Activated naive CD4-positive, alpha-beta T cell treated with anti-CD3 and anti-CD28 coated beads, Interleukin-2, amount 50 U/mL, for 72 hours (primary cell): ENCODE results near the gene RSBN1L. TPM values are rescaled to one million over a fixed set of nuclear protein-coding genes. Genes with fewer than 3 reads are reported as not detected.
"Not testable (repeated sequence)": the region's sequence is repeated elsewhere in the genome, so short reads cannot be mapped to it uniquely, and the experiment has no call there.

ENCODE experiments used
- ATAC-seq, 2 donors: fragments of 150-1000 bp; cut with Tn5 transposase; 2 replicates each; pipeline ENCODE4 v1.10.0; 2021; ENCODE audit warnings: mild to moderate bottlenecking in 2 of 2, moderate library complexity in 2 of 2
- DNase-seq, 2 donors: peaks; one replicate each; pipeline ENCODE4 v3.0.0; 2021 to 2022; ENCODE audit warnings: low spot score in 2 of 2
- H3K27ac Mint-ChIP-seq, 2 donors: one replicate each; pipeline ENCODE4 v1.8.0; 2022; ENCODE audit warnings: mild to moderate bottlenecking in 2 of 2, mixed read lengths in 2 of 2
- H3K36me3 Mint-ChIP-seq, 2 donors: one replicate each; pipeline ENCODE4 v1.8.0; 2022; ENCODE audit warnings: mixed read lengths in 2 of 2
- H3K9me3 Mint-ChIP-seq, 2 donors: one replicate each; pipeline ENCODE4 v1.8.0; 2022; ENCODE audit warnings: mixed read lengths in 2 of 2
- total RNA-seq, 2 donors: library from RNA; stranded (reverse); gene quantifications; one replicate each; pipeline ENCODE4 v1.2.3, GENCODE V29; 2022

The RSBN1L gene
- total RNA-seq, 2 donors from 2014 or later = 19.8 to 20.2 TPM

DNA sequence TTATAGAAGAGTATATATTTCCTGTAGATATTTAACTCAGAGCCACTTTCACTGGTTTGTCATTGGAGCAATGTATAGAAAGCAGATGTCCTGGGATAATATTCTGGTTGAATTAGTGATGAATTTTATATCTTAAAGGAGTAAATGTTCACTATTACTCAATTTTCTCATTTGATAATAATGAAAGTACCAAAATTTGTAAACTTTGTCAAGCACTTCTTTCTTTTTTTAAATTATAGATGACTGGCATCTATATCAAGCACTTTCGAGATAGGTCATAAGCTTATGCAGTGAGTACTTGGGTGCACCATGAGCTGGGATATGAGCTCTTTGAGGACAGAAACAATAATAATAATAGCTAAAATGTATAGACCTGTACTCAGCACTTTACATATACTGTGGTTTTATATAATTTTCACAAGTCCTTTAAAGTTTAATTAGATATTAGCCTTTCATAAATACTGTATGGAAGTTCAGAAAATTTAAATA lies 11.3 kb downstream of the RSBN1L start:
- Mint-ChIP-seq H3K36me3 (peaks cover 0 to 15% of the 10 kb centered on the region in 2 donors), H3K9me3 (no peaks in the 10 kb centered on the region), H3K27ac (no peak overlapping the region)
- DNase-seq (no peak), ATAC-seq (peak in 1 of 2 donors; percentile 71)

DNA sequence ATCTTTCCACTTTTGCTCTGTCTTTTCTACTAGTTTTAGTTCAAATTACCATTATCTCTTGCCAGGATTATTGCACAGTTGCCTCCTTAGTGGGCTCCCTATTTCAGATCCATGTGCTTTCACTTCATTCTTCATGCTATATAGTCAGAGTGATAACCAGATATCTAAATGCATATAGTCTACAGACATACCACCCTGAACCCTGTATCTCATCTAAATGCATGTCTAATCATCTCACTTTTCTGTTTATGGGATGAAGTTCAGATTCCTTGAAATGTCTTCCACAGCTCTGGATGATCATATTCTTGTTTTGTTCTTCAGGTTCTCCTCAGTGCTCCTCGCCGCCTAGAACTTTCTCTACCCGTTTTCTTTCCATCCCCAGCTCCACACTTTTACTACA lies 13.8 kb downstream of the RSBN1L start:
- Mint-ChIP-seq H3K36me3 (peaks cover 0 to 25% of the 10 kb centered on the region in 2 donors), H3K9me3 (no peaks in the 10 kb centered on the region), H3K27ac (peak overlapping the region in 1 of 2 donors; percentile 13)
- no peak for DNase-seq
- ATAC-seq = no peak

DNA sequence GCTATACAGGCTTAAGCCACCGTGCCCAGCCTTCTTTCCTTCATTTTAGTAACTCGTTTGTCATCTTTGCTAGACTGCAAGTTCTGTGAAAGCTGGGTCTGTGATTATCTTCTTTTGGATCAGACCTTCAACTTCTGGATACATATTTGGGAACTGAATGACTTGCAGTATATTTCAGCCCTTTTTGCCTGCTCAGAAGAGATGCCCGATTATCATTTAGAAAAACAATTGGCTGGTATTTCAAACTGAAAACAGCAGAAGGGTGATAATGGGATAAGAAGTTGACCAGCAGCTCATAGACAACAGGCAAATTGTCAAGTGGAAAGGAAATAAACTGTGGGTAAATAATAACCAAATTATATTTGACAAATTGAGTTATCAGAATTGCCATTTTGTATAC lies 14.6 kb downstream of the RSBN1L start:
- ATAC-seq (no peak), DNase-seq (no peak)
- H3K36me3 Mint-ChIP-seq = peaks cover 0 to 25% of the 10 kb centered on the region in 2 donors
- H3K9me3 Mint-ChIP-seq = no peaks in the 10 kb centered on the region
- H3K27ac Mint-ChIP-seq = no peak overlapping the region

DNA sequence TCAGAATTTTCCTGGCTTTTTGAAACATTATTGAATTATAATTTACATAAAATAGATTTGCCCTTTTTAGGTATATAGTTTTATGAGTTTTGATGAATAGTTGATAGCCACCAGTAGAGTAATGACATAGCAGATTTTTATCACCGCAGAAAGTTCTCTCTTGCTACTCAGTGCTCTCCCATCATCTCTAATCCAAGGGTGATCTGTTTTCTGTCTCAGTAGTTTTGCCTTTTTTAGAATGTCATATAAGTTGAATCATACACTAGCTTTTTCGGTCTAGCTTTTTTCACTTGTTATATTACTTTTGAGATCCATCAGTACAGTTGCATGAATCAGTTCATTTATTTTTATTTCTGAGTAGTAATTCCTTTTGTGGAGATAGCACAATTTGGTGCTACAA lies 17.9 kb downstream of the RSBN1L start:
- peak in 1 of 2 donors; percentile 54 for ATAC-seq
- Mint-ChIP-seq H3K27ac (peak overlapping the region; percentile 56 to 80), H3K36me3 (peaks cover 0 to 19% of the 10 kb centered on the region in 2 donors), H3K9me3 (no peaks in the 10 kb centered on the region)
- no peak for DNase-seq

DNA sequence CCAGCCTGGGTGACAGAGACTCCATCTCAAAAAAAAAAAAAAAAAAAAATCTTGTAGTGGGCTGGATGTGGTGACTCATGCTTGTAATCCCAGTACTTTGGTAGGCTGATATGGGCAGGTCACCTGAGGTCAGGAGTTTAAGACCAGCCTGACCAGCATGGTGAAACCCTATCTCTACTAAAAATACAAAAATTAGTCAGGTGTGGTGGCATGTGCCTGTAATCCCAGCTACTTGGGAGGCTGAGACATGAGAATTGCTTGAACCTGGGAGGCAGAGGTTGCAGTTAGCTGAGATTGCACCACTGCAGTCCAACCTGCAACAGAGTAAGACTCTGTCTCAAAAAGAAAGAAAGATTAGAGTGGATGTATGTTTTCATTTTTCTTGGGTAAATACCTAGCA lies 18.7 kb downstream of the RSBN1L start:
- H3K9me3 Mint-ChIP-seq, DNase-seq: not testable (repeated sequence)
- ATAC-seq = peak in 1 of 2 donors; percentile 88
- Mint-ChIP-seq H3K27ac (peak overlapping the region in 1 of 2 donors; percentile 80), H3K36me3 (peaks cover 0 to 16% of the 10 kb centered on the region in 2 donors)

DNA sequence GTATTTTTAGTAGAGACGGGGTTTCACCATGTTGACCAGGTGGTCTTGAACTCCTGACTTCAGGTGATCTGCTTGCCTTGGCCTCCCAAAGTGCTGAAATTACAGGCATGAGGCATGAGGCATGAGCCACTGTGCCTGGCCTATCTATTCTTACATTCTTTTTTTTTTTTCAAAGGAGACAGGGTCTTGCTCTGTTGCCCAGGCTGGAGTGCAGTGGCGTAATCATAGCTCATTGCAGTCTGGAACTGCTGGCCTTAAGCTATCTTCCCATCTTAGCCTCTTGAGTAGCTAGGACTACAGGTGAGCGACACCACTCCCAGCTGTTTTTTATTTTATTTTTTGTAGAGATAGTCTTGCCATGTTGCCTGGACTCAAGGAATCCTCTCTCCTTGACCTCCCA lies 20.5 kb downstream of the RSBN1L start:
- no peak for DNase-seq
- peaks cover 0 to 10% of the 10 kb centered on the region in 2 donors for H3K36me3 Mint-ChIP-seq
- H3K27ac Mint-ChIP-seq = no peak overlapping the region

DNA sequence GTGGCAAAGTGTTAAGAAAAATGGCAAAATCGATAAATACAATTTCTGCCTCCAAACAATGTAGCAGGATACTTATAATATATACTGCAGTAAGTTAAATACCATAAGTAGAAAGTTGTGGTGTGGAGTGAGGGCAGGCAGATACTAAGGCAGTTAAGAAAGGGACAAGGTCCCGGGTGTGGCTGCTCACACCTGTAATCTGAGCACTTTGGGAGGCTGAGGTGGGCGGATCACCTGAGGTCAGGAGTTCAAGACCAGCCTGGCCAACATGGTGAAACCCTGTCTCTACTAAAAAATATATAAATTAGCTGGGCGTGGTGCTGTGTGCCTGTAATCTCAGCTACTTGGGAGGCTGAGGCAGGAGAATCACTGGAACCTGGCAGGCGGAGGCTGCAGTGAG lies 21.3 kb downstream of the RSBN1L start:
- not testable (repeated sequence) for ATAC-seq, H3K27ac Mint-ChIP-seq, H3K9me3 Mint-ChIP-seq, H3K36me3 Mint-ChIP-seq, DNase-seq

More for the DNA sequence above, 20.5 kb downstream of the RSBN1L start:
- ATAC-seq = no peak
- H3K9me3 Mint-ChIP-seq = no peaks in the 10 kb centered on the region

DNA sequence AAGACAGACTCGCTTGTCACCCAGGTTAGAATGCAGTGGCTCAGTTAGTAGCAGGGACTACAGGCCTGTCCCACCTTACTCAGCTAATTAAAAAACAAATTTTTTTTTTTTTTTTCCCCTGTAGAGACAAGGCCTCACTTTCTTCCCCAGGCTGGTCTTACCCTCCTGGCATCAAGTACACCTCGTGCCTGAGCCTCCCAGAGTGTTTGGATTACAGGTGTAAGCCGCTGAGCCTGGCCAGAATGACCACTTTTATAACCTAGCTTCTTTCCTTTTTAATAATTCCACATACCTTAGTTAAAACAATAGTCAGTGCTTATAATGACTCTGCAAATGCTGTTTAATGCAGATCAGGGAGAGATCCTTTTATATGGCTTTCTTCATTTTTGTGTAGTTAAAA lies 31.3 kb downstream of the RSBN1L start:
- ATAC-seq (no peak), DNase-seq (no peak)
- Mint-ChIP-seq H3K9me3 (no peaks in the 10 kb centered on the region), H3K27ac (no peak overlapping the region), H3K36me3 (no peaks in the 10 kb centered on the region)

DNA sequence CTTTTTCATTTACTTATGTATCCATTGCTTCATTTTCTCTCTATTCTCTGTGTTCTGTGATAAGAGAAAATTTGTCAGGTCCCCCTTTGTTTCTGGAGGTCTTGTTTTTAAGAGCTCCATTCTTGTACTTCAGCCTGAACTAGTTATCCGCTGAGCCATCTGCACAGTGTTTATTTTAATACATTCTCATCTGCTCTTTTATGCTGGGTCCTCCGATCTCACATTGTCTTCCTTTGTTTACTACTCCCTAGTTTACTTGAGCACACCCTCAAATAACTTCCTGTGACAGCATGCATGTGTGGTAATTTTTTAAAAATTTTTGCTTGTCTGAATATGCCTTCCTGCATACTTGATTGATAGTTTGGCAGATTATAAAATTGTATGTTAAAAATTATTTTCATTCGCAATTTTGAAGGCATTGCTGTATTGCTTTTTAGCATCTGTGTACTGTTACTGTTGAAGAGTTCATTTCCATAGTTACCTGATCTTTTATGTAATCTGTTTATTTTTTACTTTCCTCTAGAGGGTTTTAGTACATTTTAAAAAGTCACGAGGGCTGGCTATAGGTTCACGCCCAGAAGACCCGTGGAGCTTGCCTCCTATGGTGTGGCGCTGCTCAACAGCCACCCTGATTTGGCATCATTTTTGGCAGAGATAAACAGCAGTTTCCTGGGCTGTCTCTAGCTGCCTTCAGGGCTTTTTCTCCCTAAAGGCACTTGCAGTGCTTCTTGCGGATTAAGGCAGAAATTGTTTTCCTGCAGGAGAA lies 31.9 kb downstream of the RSBN1L start:
- no peak overlapping the region for H3K27ac Mint-ChIP-seq
- H3K9me3 Mint-ChIP-seq = no peaks in the 10 kb centered on the region
- no peaks in the 10 kb centered on the region for H3K36me3 Mint-ChIP-seq
- ATAC-seq = no peak
- no peak for DNase-seq

DNA sequence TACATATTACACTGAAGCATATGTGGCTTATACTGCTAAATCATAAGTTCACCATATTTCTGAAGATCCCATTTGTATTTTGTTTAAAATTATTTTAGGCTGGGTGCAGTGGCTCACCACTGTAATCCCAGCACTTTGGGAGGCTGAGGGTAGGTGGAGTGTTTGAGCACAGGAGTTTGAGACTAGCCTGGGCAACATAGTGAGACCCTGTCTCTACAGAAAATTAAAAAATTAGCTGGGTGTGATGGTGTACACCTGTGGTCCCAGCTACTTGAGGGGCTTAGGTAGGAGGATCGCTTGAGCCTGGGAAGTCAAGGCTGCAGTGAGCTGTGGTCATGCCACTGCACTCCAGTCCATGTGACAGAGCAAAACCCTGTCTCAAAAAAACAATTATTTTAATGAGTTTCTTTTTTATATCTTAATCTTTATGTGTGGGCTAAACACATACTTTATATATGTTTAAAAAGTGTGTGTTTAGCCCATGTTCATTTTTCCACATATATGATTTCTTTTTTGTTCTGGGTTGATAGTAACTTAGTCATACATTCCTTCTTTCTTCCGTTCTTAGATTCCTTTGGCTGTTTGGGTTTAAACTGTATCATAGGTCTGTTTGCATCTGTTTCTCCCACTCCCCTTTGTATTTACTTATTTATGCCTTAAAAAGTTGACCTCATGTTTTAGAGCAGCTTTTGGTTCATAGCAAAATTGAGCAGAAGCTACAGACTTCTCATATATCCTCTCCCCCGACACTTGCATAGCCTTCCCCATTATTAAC lies 33.5 kb downstream of the RSBN1L start:
- Mint-ChIP-seq H3K9me3 (no peaks in the 10 kb centered on the region), H3K36me3 (no peaks in the 10 kb centered on the region), H3K27ac (peak overlapping the region in 1 of 2 donors; percentile 31)
- ATAC-seq (no peak), DNase-seq (no peak)

DNA sequence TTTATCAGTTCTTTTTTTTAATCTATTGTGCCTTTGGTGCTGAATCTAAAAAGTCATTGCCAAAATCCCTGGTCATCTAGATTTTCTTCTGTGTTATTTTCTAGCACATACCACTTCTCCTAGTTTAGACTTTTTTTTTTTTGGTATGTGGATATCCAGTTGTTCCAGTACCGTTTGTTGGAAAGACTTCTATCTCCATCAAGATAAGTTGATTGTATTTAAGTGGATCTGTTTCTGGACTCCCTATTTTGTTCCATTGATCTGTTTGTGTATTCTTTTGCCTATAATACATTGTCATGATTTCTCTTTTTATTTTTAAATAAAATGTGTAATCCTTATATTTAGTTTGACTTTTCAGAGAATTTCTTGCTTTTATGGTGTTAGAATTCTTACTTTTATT lies 35.5 kb downstream of the RSBN1L start:
- DNase-seq (no peak), ATAC-seq (no peak)
- Mint-ChIP-seq H3K36me3 (no peaks in the 10 kb centered on the region), H3K27ac (no peak overlapping the region), H3K9me3 (no peaks in the 10 kb centered on the region)

DNA sequence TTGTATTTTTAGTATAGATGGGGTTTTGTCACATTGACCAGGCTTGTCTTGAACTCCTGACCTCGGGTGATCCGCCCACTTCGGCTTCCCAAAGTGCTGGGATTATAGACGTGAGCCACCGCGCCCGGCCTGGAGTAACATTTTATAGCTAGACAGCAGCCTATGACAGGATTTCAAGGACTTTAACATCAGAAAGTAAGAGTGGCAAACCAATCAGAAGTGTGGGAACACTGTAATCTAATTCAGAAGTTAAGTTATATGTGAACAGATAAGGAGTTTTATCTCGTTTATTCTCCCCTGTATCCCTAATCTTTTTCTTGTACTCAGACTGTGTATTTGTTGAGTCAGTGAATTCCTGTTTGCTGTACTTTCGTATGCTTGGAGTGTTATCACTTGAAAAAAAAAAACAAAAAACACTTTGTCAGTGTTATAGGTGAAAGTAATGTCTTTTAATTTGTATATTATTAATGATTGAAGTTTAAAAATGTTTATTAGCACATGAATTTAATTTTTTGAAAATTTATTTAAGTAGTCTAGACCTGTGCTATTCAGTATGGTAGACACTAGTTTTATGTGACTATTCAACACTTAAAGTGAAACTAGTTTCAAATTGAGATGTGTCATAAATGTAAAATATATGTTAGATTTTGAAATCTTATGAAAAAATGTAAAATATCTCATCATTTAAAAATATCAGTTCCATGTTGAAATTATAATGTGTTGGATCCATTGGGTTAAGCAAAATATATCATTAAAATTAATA lies 38.6 kb downstream of the RSBN1L start:
- Mint-ChIP-seq H3K36me3 (peaks cover 4 to 8% of the 10 kb centered on the region in 2 donors), H3K9me3 (no peaks in the 10 kb centered on the region), H3K27ac (no peak overlapping the region)
- no peak for DNase-seq
- no peak for ATAC-seq

DNA sequence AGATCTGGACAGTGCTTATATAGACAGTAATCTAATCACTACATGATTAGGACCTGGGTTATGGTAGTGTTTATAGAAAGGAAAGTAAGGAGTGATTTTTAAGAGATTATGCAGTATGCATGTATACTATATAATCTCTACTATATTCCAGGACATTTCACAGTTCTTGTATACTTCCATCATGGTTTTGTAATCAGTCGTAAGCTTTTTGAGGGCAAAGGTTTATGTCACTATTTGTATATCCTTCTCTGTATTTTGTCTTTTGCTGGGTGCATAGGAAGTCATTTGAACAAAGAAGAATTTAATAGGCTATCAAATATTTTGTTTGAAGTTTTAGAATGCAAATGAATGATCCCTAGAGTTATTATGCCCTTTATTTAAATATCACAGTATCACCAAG lies 39.2 kb downstream of the RSBN1L start:
- Mint-ChIP-seq H3K36me3 (peaks cover 4 to 12% of the 10 kb centered on the region in 2 donors), H3K27ac (no peak overlapping the region), H3K9me3 (no peaks in the 10 kb centered on the region)
- ATAC-seq = no peak
- no peak for DNase-seq

DNA sequence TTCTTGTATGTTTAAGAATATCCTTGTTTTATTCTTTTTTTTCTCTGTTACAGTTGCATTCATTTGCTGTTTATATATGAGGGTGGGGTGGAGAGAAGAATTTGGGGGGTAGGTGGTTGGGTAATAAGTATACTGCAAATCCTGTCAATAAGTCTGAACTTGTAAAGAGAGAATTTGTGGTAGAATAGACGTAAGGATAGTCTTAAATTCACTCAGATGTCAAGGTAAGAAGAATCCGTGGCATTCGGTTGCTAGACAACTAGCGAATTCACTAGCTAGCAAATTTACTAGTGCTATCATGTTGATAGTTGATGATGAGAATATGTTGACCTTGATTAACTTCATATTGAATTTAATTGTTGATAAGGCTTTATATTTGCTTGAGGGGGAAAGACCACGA lies 40.7 kb downstream of the RSBN1L start:
- DNase-seq = no peak
- H3K9me3 Mint-ChIP-seq = no peaks in the 10 kb centered on the region
- peaks cover 4 to 13% of the 10 kb centered on the region in 2 donors for H3K36me3 Mint-ChIP-seq
- no peak overlapping the region for H3K27ac Mint-ChIP-seq
- ATAC-seq = no peak

DNA sequence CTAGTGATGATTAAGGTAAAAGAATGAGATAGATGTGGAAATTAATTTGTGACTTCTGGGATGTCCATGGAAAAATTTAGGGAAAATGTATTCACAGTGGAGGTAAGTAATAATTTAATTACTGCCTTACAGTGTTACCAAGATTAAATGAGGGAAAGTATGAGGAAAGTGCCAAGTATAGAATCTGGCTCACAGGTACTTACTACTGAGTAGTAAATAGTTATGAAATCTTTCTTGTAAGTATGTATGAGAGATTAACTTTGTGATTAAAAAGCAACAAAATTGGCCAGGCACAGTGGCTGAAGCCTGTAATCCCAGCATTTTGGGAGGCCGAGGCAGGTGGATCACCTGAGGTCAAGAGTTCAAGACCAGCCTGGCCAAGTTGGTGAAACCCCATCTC lies 42.1 kb downstream of the RSBN1L start:
- DNase-seq = no peak
- H3K27ac Mint-ChIP-seq = no peak overlapping the region

DNA sequence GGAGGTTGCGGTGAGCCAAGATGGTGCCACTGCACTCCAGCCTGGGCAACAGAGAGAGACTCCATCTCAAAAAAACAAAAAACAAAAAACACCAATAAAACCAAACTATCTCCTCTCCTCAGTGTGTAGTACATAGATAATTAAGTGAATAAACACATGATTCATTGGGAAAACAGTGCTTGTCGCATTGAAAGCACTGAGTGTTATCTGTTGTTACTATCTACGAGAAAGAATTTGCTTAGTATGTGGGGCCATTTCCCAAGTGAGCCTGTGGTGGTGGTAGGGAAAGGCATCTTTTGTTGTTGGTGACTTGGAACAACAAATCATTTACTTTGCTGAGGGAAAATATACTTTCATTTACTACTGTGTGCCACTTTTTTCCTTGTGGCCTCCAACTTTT lies 42.6 kb downstream of the RSBN1L start:
- ATAC-seq = no peak
- no peaks in the 10 kb centered on the region for H3K9me3 Mint-ChIP-seq
- H3K27ac Mint-ChIP-seq = no peak overlapping the region
- peaks cover 4 to 13% of the 10 kb centered on the region in 2 donors for H3K36me3 Mint-ChIP-seq
- no peak for DNase-seq

More for the DNA sequence above, 42.1 kb downstream of the RSBN1L start:
- no peak for ATAC-seq
- peaks cover 4 to 13% of the 10 kb centered on the region in 2 donors for H3K36me3 Mint-ChIP-seq
- H3K9me3 Mint-ChIP-seq = no peaks in the 10 kb centered on the region

DNA sequence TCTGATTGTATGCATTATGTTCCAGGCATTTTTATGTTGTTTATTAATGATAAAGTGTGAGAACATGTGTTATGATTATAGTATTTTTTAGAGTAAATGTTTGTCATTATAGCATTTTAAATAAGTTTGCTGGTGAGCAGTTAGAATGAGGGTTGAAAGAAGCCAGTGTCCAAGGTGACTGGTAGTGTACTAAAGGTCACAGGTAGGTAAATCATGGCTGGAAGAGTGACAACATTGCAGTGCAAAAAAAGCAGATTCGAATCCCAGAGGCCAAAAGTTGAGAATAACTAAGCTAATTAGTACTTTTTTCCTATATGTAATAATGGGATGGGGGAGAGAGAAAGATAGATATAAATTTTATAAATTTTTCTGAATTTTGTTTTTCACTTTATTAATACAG lies 44.0 kb downstream of the RSBN1L start:
- DNase-seq = no peak
- H3K36me3 Mint-ChIP-seq = peaks cover 4 to 13% of the 10 kb centered on the region in 2 donors
- H3K9me3 Mint-ChIP-seq = no peaks in the 10 kb centered on the region
- no peak overlapping the region for H3K27ac Mint-ChIP-seq
- ATAC-seq = no peak
